A673 (cell line): Measurements from ENCODE around the gene CYP21A2.
"Not testable (repeated sequence)": the region's sequence is repeated elsewhere in the genome, so short reads cannot be mapped to it uniquely, and the experiment has no call there.

Experiments
- EZH2 ChIP-seq: fragments of 200-600 bp; sonication (generic); IDR thresholded peaks from 2 replicates; pipeline ENCODE4 v1.6.1; 2017; ENCODE audit warnings: borderline replicate concordance, low read depth, mild to moderate bottlenecking, mixed read lengths, antibody characterized with exemption, low read length; ENCODE audit not compliant: poor library complexity, severe bottlenecking
- TF ChIP-seq, protein P1 (sequence below): fragments of 300-800, 200-600 bp; sonication (generic); conservative IDR thresholded peaks from 2 replicates; pipeline ENCODE4 v1.5.1; 2017; ENCODE audit warnings: low read depth, mild to moderate bottlenecking, antibody characterized with exemption, low read length, moderate library complexity, mixed read lengths

DNA sequence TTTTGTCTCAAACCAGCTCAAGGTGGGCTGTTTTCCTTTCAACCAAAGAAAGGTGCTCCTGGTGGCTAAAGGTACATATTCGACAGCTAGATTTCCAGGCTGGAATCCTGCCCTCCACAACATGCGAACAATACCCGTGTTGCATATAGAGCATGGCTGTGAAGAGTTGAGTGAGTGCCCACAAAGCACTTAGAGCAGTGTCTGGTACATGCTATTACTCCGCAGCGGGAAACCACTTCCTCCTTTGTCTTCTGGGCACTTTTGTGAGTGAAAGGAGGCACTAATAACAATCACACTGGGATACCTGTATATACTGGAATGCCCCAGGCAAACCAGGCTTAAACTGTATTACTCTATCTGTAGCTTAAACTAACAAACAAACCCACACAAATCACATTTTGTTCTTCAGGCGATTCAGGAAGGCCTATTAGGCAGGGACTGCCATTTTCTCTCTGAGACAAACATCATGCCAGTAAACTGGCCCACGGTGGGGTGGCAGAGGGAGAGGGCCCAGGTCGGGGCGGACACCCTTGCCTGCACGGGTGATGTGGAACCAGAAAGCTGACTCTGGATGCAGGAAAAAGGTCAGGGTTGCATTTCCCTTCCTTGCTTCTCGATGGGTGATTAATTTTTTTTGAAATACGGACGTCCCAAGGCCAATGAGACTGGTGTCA is 33.2 kb upstream of the CYP21A2 start:
- TF ChIP-seq, protein P1, sequence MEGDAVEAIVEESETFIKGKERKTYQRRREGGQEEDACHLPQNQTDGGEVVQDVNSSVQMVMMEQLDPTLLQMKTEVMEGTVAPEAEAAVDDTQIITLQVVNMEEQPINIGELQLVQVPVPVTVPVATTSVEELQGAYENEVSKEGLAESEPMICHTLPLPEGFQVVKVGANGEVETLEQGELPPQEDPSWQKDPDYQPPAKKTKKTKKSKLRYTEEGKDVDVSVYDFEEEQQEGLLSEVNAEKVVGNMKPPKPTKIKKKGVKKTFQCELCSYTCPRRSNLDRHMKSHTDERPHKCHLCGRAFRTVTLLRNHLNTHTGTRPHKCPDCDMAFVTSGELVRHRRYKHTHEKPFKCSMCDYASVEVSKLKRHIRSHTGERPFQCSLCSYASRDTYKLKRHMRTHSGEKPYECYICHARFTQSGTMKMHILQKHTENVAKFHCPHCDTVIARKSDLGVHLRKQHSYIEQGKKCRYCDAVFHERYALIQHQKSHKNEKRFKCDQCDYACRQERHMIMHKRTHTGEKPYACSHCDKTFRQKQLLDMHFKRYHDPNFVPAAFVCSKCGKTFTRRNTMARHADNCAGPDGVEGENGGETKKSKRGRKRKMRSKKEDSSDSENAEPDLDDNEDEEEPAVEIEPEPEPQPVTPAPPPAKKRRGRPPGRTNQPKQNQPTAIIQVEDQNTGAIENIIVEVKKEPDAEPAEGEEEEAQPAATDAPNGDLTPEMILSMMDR, result not testable (repeated sequence)
- not testable (repeated sequence) for TF ChIP-seq EZH2
